Lung (tissue), 13 donors: ENCODE measurements around the gene MIAT. TPM values are rescaled to one million over a fixed set of nuclear protein-coding genes. Genes with fewer than 3 reads are reported as not detected.

Source experiments
- ATAC-seq: fragments of 200-7000 bp; cut with Tn5 transposase; one replicate; pipeline ENCODE4 v1.9.1; 2020; ENCODE audit warnings: moderate number of reproducible peaks; ENCODE audit not compliant: insufficient read depth, low FRiP score
- DNase-seq, 3 donors: peaks; one replicate each; pipeline ENCODE4 v3.0.0-alpha.2; 2013 to 2017
- H3K27ac ChIP-seq, 2 donors: one replicate each; pipeline ENCODE4 v1.5.1; 2013; ENCODE audit warnings: mild to moderate bottlenecking in 2 of 2, moderate library complexity in 2 of 2, control low read depth in 1 of 2, inconsistent platforms in 1 of 2, low read depth in 1 of 2, low read length in 1 of 2
- H3K27me3 ChIP-seq, 3 donors: one replicate each; pipeline ENCODE4 v1.5.1; 2013; ENCODE audit warnings: low read length in 2 of 3; ENCODE audit not compliant: control insufficient read depth in 3 of 3, insufficient read depth in 3 of 3
- H3K36me3 ChIP-seq, 4 donors: one replicate each; pipeline ENCODE4 v1.5.1; 2013; ENCODE audit warnings: low read length in 4 of 4, mild to moderate bottlenecking in 1 of 4, moderate library complexity in 1 of 4; ENCODE audit not compliant: control insufficient read depth in 4 of 4, insufficient read depth in 4 of 4
- H3K4me1 ChIP-seq, 5 donors: one replicate each; pipeline ENCODE4 v1.5.1; 2013; ENCODE audit warnings: low read length in 5 of 5, mild to moderate bottlenecking in 2 of 5, moderate library complexity in 1 of 5; ENCODE audit not compliant: control insufficient read depth in 5 of 5, insufficient read depth in 5 of 5
- H3K4me3 ChIP-seq: one replicate; pipeline ENCODE4 v1.5.1; 2013; ENCODE audit warnings: mild to moderate bottlenecking, control low read depth, moderate library complexity
- H3K9ac ChIP-seq, 2 donors: one replicate each; pipeline ENCODE4 v1.5.1; 2013; ENCODE audit warnings: low read length in 2 of 2, control low read depth in 1 of 2; ENCODE audit not compliant: insufficient read depth in 1 of 2
- H3K9me3 ChIP-seq, 4 donors: one replicate each; pipeline ENCODE4 v1.5.1; 2013; ENCODE audit warnings: low read length in 3 of 4, mild to moderate bottlenecking in 1 of 4, moderate library complexity in 1 of 4; ENCODE audit not compliant: control insufficient read depth in 4 of 4, insufficient read depth in 3 of 4
- CTCF ChIP-seq: IDR thresholded peaks from 2 replicates; pipeline ENCODE4 v1.5.1; 2012; ENCODE audit warnings: mild to moderate bottlenecking; ENCODE audit errors: control extremely low read depth, extremely low read depth
- WGBS, 2 donors: extraction: QIAGEN DNeasy Blood & Tissue Kit; methylation state at CpG; one replicate each; pipeline ENCODE4 v1.1.7; 2013; 5-methylcytosine and 5-hydroxymethylcytosine counted together
- polyA plus RNA-seq, 2 donors: library from polyadenylated mRNA; stranded (reverse); fragments of 200-250 nt; gene quantifications; one replicate each; pipeline ENCODE4 v1.2.1, GENCODE V29; 2013
- small RNA-seq: library from RNA; depleted of rRNA; stranded (forward); fragments of <200 nt; gene quantifications from one replicate; pipeline ENCODE3, GENCODE V24; 2014; ENCODE audit warnings: low replicate concordance
- total RNA-seq, 2 donors: library from RNA; depleted of rRNA in 1 of 2; stranded (reverse); fragments of >200 nt in 1 of 2; gene quantifications; one replicate each; pipeline ENCODE4 v1.2.1, GENCODE V29; 2014 to 2021
- donor health status: control.
- donor health status: control.
- donor health status: Bipolar disorder and iron deficiency.
- donor health status: healthy.
- donor health status: DM: yes; HTN: yes; CAD: no.

MIAT gene
- total and polyA plus RNA-seq, 4 donors, result 1.7 to 5.4 (median 4.8) TPM

GRCh38 chr22:26722159-26722558 lies 64.8 kb downstream of the MIAT start:
- Histone ChIP-seq H3K9me3 (no peaks in the 10 kb centered on the region), H3K27me3 (no peaks in the 10 kb centered on the region), H3K36me3 (peaks cover 3 to 10% (median 6%) of the 10 kb centered on the region in 4 donors), H3K4me3 (no peak overlapping the region), H3K9ac (no peak overlapping the region), H3K27ac (no peak overlapping the region), H3K4me1 (no peaks in the 10 kb centered on the region)
- DNase-seq, result no peak
- no peak for ATAC-seq
- no peak for TF ChIP-seq CTCF
- WGBS, 2 donors, result 97 to 99% methylated on average over 3 of the region's 3 CpGs

GRCh38 chr22:26724414-26724813 lies 67.0 kb downstream of the MIAT start:
- ATAC-seq, result no peak
- no peak for DNase-seq
- 91 to 95% methylated on average over 6 of the region's 6 CpGs for WGBS, 2 donors
- no peak overlapping the region for H3K27ac ChIP-seq
- H3K4me1 ChIP-seq, result no peaks in the 10 kb centered on the region
- peaks cover 0 to 3% (median 0%) of the 10 kb centered on the region in 4 donors for H3K9me3 ChIP-seq
- H3K9ac ChIP-seq, result no peak overlapping the region
- no peak for TF ChIP-seq CTCF
- no peaks in the 10 kb centered on the region for H3K27me3 ChIP-seq
- peaks cover 0 to 9% (median 5%) of the 10 kb centered on the region in 4 donors for H3K36me3 ChIP-seq
- H3K4me3 ChIP-seq, result no peak overlapping the region

- ATAC-seq, result no peak
- no peak overlapping the region for H3K27ac ChIP-seq
- 61 to 85% methylated on average over 3 of the region's 3 CpGs for WGBS, 2 donors
- H3K4me1 ChIP-seq, result no peaks in the 10 kb centered on the region
- H3K9ac ChIP-seq, result no peak overlapping the region
- peaks cover 0 to 9% (median 5%) of the 10 kb centered on the region in 4 donors for H3K36me3 ChIP-seq
- no peak for DNase-seq
- peaks cover 0 to 3% (median 0%) of the 10 kb centered on the region in 4 donors for H3K9me3 ChIP-seq
- no peak for TF ChIP-seq CTCF
- H3K27me3 ChIP-seq, result no peaks in the 10 kb centered on the region
- H3K4me3 ChIP-seq, result no peak overlapping the region
These were observed 67.8 kb downstream of the MIAT start for GRCh38 chr22:26725012-26725676.

Small RNAs within 50 kb of the gene (small RNA-seq; reads per million reads assigned to genes)
- not detected for gene RF01874

Other genes starting within 250 kb of the MIAT start
- 1 to 10 TPM in 1 of 2 donors, under 1 TPM in 1; 0.31 to 1.4 TPM for gene ASPHD2, start 228.3 kb upstream of the MIAT start, total RNA-seq
- gene ASPHD2, start 228.3 kb upstream of the MIAT start, polyA plus RNA-seq, result 1 to 10 TPM in 1 of 2 donors, under 1 TPM in 1; 0.45 to 1.6 TPM
- 10 to 100 TPM; 31.6 to 48.5 TPM for gene HPS4, start 173.8 kb upstream of the MIAT start, total RNA-seq
- 10 to 100 TPM; 14.0 to 15.1 TPM for gene HPS4, start 173.8 kb upstream of the MIAT start, polyA plus RNA-seq
- 10 to 100 TPM; 15.6 to 17.6 TPM for gene SRRD, start 173.7 kb upstream of the MIAT start, total RNA-seq
- 10 to 100 TPM in 1 of 2 donors, 1 to 10 TPM in 1; 8.5 to 11.8 TPM for gene SRRD, start 173.7 kb upstream of the MIAT start, polyA plus RNA-seq
- gene TFIP11, start 145.1 kb upstream of the MIAT start, total RNA-seq, result 10 to 100 TPM; 25.5 to 37.2 TPM
- gene TFIP11, start 145.1 kb upstream of the MIAT start, polyA plus RNA-seq, result 10 to 100 TPM; 18.4 to 23.5 TPM
- 10 to 100 TPM; 47.6 to 72.3 TPM for gene TPST2, start 67.5 kb upstream of the MIAT start, total RNA-seq
- 10 to 100 TPM; 32.6 to 72.2 TPM for gene TPST2, start 67.5 kb upstream of the MIAT start, polyA plus RNA-seq
- under 1 TPM; 0.34 to 0.57 TPM for gene CRYBB1, start 39.6 kb upstream of the MIAT start, total RNA-seq
- gene CRYBB1, start 39.6 kb upstream of the MIAT start, polyA plus RNA-seq, result 1 to 10 TPM in 1 of 2 donors, under 1 TPM in 1; 0.14 to 1.1 TPM
- gene CRYBA4, start 35.6 kb upstream of the MIAT start, total RNA-seq, result not detected
- under 1 TPM; 0.06 to 0.22 TPM for gene CRYBA4, start 35.6 kb upstream of the MIAT start, polyA plus RNA-seq